ENCODE measurements around the gene CCDC116. TPM values are rescaled to one million over a fixed set of nuclear protein-coding genes. Genes with fewer than 3 reads are reported as not detected.

CCDC116 gene
- total RNA-seq, 1 experiment from 2014 or later, result 0.36 TPM

GRCh38 chr22:21681566-21682370, 49.2 kb downstream of the CCDC116 start:
- DNase-seq (ENCODE audit: low read depth), result no peak

GRCh38 chr22:21682385-21683175, 50.0 kb downstream of the CCDC116 start:
- DNase-seq (ENCODE audit: low read depth), result no peak

GRCh38 chr22:21683401-21683811, 50.8 kb downstream of the CCDC116 start:
- DNase-seq (ENCODE audit: low read depth), result no peak

- no peak for DNase-seq (ENCODE audit: low read depth)
Measured at GRCh38 chr22:21684492-21685163, 52.1 kb downstream of the CCDC116 start.

- no peak for DNase-seq (ENCODE audit: low read depth)
Measured at GRCh38 chr22:21685164-21685513, 52.6 kb downstream of the CCDC116 start.

- no peak for DNase-seq (ENCODE audit: low read depth)
Measured at GRCh38 chr22:21686193-21686608, 53.6 kb downstream of the CCDC116 start.

Other genes with a start within 250 kb of the CCDC116 start
- 0.20 TPM in 1 of 2 replicates, not detected in the other for gene RIMBP3B, start 249.0 kb upstream of the CCDC116 start, total RNA-seq (2014; rRNA removed; shearing (Covaris generic))
- gene HIC2, start 215.4 kb upstream of the CCDC116 start, total RNA-seq (2014; rRNA removed; shearing (Covaris generic)), result 0.24 and 0.88 TPM in 2 replicates
- 0.48 and 1.6 TPM in 2 replicates for gene TMEM191C, start 165.4 kb upstream of the CCDC116 start, total RNA-seq (2014; rRNA removed; shearing (Covaris generic))
- 0.20 TPM in 1 of 2 replicates, not detected in the other for gene RIMBP3C, start 81.3 kb upstream of the CCDC116 start, total RNA-seq (2014; rRNA removed; shearing (Covaris generic))
- 68.4 and 91.2 TPM in 2 replicates for gene UBE2L3, start 65.0 kb upstream of the CCDC116 start, total RNA-seq (2014; rRNA removed; shearing (Covaris generic))
- gene YDJC, start 2.7 kb upstream of the CCDC116 start, total RNA-seq (2014; rRNA removed; shearing (Covaris generic)), result 10.8 and 14.7 TPM in 2 replicates
- gene SDF2L1, start 9.5 kb downstream of the CCDC116 start, total RNA-seq (2014; rRNA removed; shearing (Covaris generic)), result 34.7 and 74.5 TPM in 2 replicates
- gene PPIL2, start 33.3 kb downstream of the CCDC116 start, total RNA-seq (2014; rRNA removed; shearing (Covaris generic)), result 12.0 and 15.7 TPM in 2 replicates
- 1.1 and 1.8 TPM in 2 replicates for gene YPEL1, start 103.0 kb downstream of the CCDC116 start, total RNA-seq (2014; rRNA removed; shearing (Covaris generic))
- gene MAPK1, start 234.9 kb downstream of the CCDC116 start, total RNA-seq (2014; rRNA removed; shearing (Covaris generic)), result 35.4 and 42.7 TPM in 2 replicates

Data from RPMI7951 (cell line).